H9 (cell line): ENCODE data around the gene IGFBP5. TPM values are rescaled to one million over a fixed set of nuclear protein-coding genes. Genes with fewer than 3 reads are reported as not detected.

ENCODE experiments used
- DNase-seq: peaks from one replicate; pipeline ENCODE4 v3.0.0-alpha.2; 2017
- H2AFZ ChIP-seq: one replicate; pipeline ENCODE4 v1.6.1; 2013; ENCODE audit warnings: mild to moderate bottlenecking, low read length, control low read depth, moderate library complexity
- H2AK5ac ChIP-seq: 2 replicates; pipeline ENCODE4 v1.6.1; 2013; ENCODE audit warnings: low read length, control low read depth, mixed read lengths; ENCODE audit not compliant: insufficient read length
- H2BK120ac ChIP-seq: one replicate; pipeline ENCODE4 v1.6.1; 2013; ENCODE audit warnings: low read depth, mild to moderate bottlenecking, low read length, control low read depth, inconsistent platforms; ENCODE audit not compliant: poor library complexity, severe bottlenecking
- H2BK12ac ChIP-seq: 2 replicates; pipeline ENCODE4 v1.6.1; 2013; ENCODE audit warnings: low read length, control low read depth, mixed read lengths, low read depth; ENCODE audit not compliant: insufficient read length
- H2BK15ac ChIP-seq: 2 replicates; pipeline ENCODE4 v1.6.1; 2013; ENCODE audit warnings: low read depth, low read length, control low read depth
- H2BK20ac ChIP-seq: one replicate; pipeline ENCODE4 v1.6.1; 2013; ENCODE audit warnings: low read depth, mild to moderate bottlenecking, low read length, control low read depth, inconsistent platforms; ENCODE audit not compliant: poor library complexity, severe bottlenecking
- H2BK5ac ChIP-seq: 2 replicates; pipeline ENCODE4 v1.6.1; 2013; ENCODE audit warnings: low read length, control low read depth, mixed read lengths; ENCODE audit not compliant: insufficient read length
- H3K14ac ChIP-seq: 2 replicates; pipeline ENCODE4 v1.6.1; 2013; ENCODE audit warnings: low read length, control low read depth; ENCODE audit not compliant: insufficient read depth
- H3K18ac ChIP-seq: 2 replicates; pipeline ENCODE4 v1.6.1; 2013; ENCODE audit warnings: low read depth, mild to moderate bottlenecking, mixed read lengths, low read length, control low read depth; ENCODE audit not compliant: insufficient read length
- H3K23ac ChIP-seq: 2 replicates; pipeline ENCODE4 v1.6.1; 2013; ENCODE audit warnings: low read length, control low read depth, mixed read lengths, low read depth; ENCODE audit not compliant: insufficient read length
- H3K23me2 ChIP-seq: 2 replicates; pipeline ENCODE4 v1.6.1; 2013; ENCODE audit warnings: low read depth, mild to moderate bottlenecking, mixed read lengths, low read length, control low read depth; ENCODE audit not compliant: insufficient read length, poor library complexity, severe bottlenecking
- H3K27ac ChIP-seq: 2 replicates; pipeline ENCODE4 v1.5.1; 2013; ENCODE audit warnings: low read length, control low read depth, mixed read lengths, low read depth; ENCODE audit not compliant: insufficient read length
- H3K27me3 ChIP-seq: 2 replicates; pipeline ENCODE4 v1.6.1; 2013; ENCODE audit warnings: low read length, control low read depth, inconsistent platforms; ENCODE audit not compliant: insufficient read depth
- H3K4ac ChIP-seq: 2 replicates; pipeline ENCODE4 v1.6.1; 2013; ENCODE audit warnings: low read depth, mild to moderate bottlenecking, control low read depth, inconsistent platforms, low read length, moderate library complexity
- H3K4me1 ChIP-seq: 2 replicates; pipeline ENCODE4 v1.6.1; 2013; ENCODE audit warnings: low read length, control low read depth, inconsistent platforms; ENCODE audit not compliant: insufficient read depth
- H3K4me2 ChIP-seq: 2 replicates; pipeline ENCODE4 v1.6.1; 2013; ENCODE audit warnings: low read length, control low read depth, mixed read lengths; ENCODE audit not compliant: insufficient read length, insufficient read depth
- H3K56ac ChIP-seq: 2 replicates; pipeline ENCODE4 v1.6.1; 2013; ENCODE audit warnings: low read depth, mild to moderate bottlenecking, mixed read lengths, low read length, control low read depth; ENCODE audit not compliant: insufficient read length
- H3K79me1 ChIP-seq: 2 replicates; pipeline ENCODE4 v1.6.1; 2013; ENCODE audit warnings: low read depth, mild to moderate bottlenecking, moderate library complexity, low read length, control low read depth, inconsistent platforms; ENCODE audit not compliant: insufficient read depth, poor library complexity, severe bottlenecking
- H3K79me2 ChIP-seq: 2 replicates; pipeline ENCODE4 v1.6.1; 2013; ENCODE audit warnings: low read length, control low read depth, inconsistent platforms; ENCODE audit not compliant: insufficient read depth
- H3K9ac ChIP-seq: 2 replicates; pipeline ENCODE4 v1.6.1; 2013; ENCODE audit warnings: low read length, control low read depth, mixed read lengths; ENCODE audit not compliant: insufficient read length; ENCODE audit errors: extremely low read depth
- H3K9me3 ChIP-seq: one replicate; pipeline ENCODE4 v1.6.1; 2013; ENCODE audit warnings: low read depth, low read length, inconsistent platforms; ENCODE audit not compliant: control insufficient read depth
- H3T11ph ChIP-seq: one replicate; pipeline ENCODE4 v1.6.1; 2013; ENCODE audit warnings: mild to moderate bottlenecking, low read length, control low read depth, inconsistent platforms
- H4K20me1 ChIP-seq: one replicate; pipeline ENCODE4 v1.6.1; 2013; ENCODE audit not compliant: control insufficient read depth, insufficient read length, insufficient read depth
- H4K5ac ChIP-seq: 2 replicates; pipeline ENCODE4 v1.6.1; 2013; ENCODE audit warnings: low read depth, mild to moderate bottlenecking, mixed read lengths, low read length, control low read depth; ENCODE audit not compliant: insufficient read length
- H4K8ac ChIP-seq: replicated peaks from 2 replicates; pipeline ENCODE4 v1.6.1; 2013; ENCODE audit warnings: low read length, control low read depth, mixed read lengths, low read depth; ENCODE audit not compliant: insufficient read length
- H4K91ac ChIP-seq: 2 replicates; pipeline ENCODE4 v1.6.1; 2013; ENCODE audit warnings: low read depth, mild to moderate bottlenecking, moderate library complexity, mixed read lengths, low read length, control low read depth; ENCODE audit not compliant: insufficient read length
- H3K27ac Mint-ChIP-seq, 3 experiments: 2 replicates in 2 of 3; 3 replicates in 1 of 3; pipeline ENCODE4 v1.8.0; 2020 to 2021; ENCODE audit warnings: mixed read lengths in 3 of 3, mild to moderate bottlenecking in 1 of 3, moderate library complexity in 1 of 3
- H3K27me3 Mint-ChIP-seq: 2 replicates; pipeline ENCODE4 v1.8.0; 2021; ENCODE audit warnings: low read depth, mild to moderate bottlenecking, moderate library complexity, mixed read lengths
- H3K36me3 Mint-ChIP-seq, 3 experiments: 2 replicates in 2 of 3; 3 replicates in 1 of 3; pipeline ENCODE4 v1.8.0; 2020 to 2021; ENCODE audit warnings: low read depth in 3 of 3, mixed read lengths in 3 of 3; ENCODE audit not compliant: insufficient read depth in 1 of 3
- H3K4me1 Mint-ChIP-seq, 2 experiments: 2 replicates each; pipeline ENCODE4 v1.8.0; 2020; ENCODE audit warnings: mixed read lengths in 2 of 2
- H3K4me3 Mint-ChIP-seq, 2 experiments: 2 replicates in 1 of 2; 3 replicates in 1 of 2; pipeline ENCODE4 v1.8.0; 2020 to 2021; ENCODE audit warnings: mild to moderate bottlenecking in 2 of 2, mixed read lengths in 2 of 2, moderate library complexity in 1 of 2
- H3K9me3 Mint-ChIP-seq, 2 experiments: 2 replicates in 1 of 2; 3 replicates in 1 of 2; pipeline ENCODE4 v1.8.0; 2020; ENCODE audit warnings: mild to moderate bottlenecking in 2 of 2, mixed read lengths in 2 of 2, moderate library complexity in 1 of 2
- CTCF ChIP-seq: fragments of 200-600 bp; sonication (generic); conservative IDR thresholded peaks from 3 replicates; pipeline ENCODE4 v1.8.0; 2021; ENCODE audit warnings: antibody characterized with exemption, mild to moderate bottlenecking
- WGBS: extraction: QIAGEN DNeasy Blood & Tissue Kit; methylation state at CpG from one replicate; pipeline ENCODE4 v1.1.7; 2013; ENCODE audit warnings: missing lambda C conversion rate, low lambda C conversion rate, mixed read lengths; ENCODE audit not compliant: insufficient read length; ENCODE audit errors: extremely low coverage; 5-methylcytosine and 5-hydroxymethylcytosine counted together
- total RNA-seq: library from RNA; stranded (reverse); gene quantifications from 2 replicates; pipeline ENCODE4 v1.2.1, GENCODE V29; 2021

Gene IGFBP5
- total RNA-seq, 1 experiment from 2014 or later: 0.90 TPM

DNA sequence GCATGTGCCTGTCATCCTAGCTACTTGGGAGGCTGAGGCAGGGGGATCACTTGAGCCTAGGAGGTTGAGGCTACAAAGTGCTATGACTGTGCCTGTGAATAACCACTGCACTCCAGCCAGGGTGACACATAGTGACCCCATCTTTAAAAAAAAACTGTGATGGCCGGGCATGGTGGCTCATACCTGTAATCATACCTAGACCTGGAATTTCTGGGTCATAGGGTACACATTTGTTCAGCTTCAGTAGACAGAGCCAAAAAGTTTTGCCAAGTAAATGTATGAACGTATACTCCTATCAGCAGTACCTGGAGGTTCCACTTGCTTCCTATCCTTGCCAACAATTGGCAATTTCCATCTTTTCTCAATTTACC, 68.5 kb downstream of the IGFBP5 start:
- H3K27ac Mint-ChIP-seq: no peak overlapping the region
- H3K9me3 Mint-ChIP-seq: no peaks in the 10 kb centered on the region
- H2BK120ac ChIP-seq: no peak overlapping the region
- H3K14ac ChIP-seq: no peak overlapping the region
- H3K4me1 ChIP-seq: no peaks in the 10 kb centered on the region
- no peak for TF ChIP-seq CTCF
- no peak overlapping the region for H2AK5ac ChIP-seq
- H2BK15ac ChIP-seq: no peak overlapping the region
- no peak overlapping the region for H2BK12ac ChIP-seq
- H3K56ac ChIP-seq: no peak overlapping the region
- no peak overlapping the region; a peak in 1 of 5 replicates for H3K4me3 Mint-ChIP-seq
- H3K23ac ChIP-seq: no peak overlapping the region
- H3K9me3 ChIP-seq: no peaks in the 10 kb centered on the region
- H2BK20ac ChIP-seq: no peak overlapping the region
- no peak overlapping the region for H2BK5ac ChIP-seq
- no peak overlapping the region for H3T11ph ChIP-seq
- H3K27me3 ChIP-seq: no peaks in the 10 kb centered on the region
- H4K5ac ChIP-seq: no peak overlapping the region
- H3K27me3 Mint-ChIP-seq: peaks cover 7% of the 10 kb centered on the region
- no peaks in the 10 kb centered on the region for H3K79me2 ChIP-seq
- H3K36me3 Mint-ChIP-seq: no peaks in the 10 kb centered on the region
- no peak overlapping the region for H3K27ac ChIP-seq
- H2AFZ ChIP-seq: no peak overlapping the region
- WGBS: no CpG with 5 or more reads among the region's 2 CpGs
- no peaks in the 10 kb centered on the region for H3K23me2 ChIP-seq
- H3K4ac ChIP-seq: no peak overlapping the region
- H4K91ac ChIP-seq: no peak overlapping the region
- H3K9ac ChIP-seq: no peak overlapping the region
- no peak for DNase-seq
- H3K18ac ChIP-seq: no peak overlapping the region
- H4K20me1 ChIP-seq: no peaks in the 10 kb centered on the region
- peaks cover 18 to 23% of the 10 kb centered on the region in 2 experiments for H3K4me1 Mint-ChIP-seq
- H4K8ac ChIP-seq: no peak overlapping the region
- H3K4me2 ChIP-seq: no peak overlapping the region
- H3K79me1 ChIP-seq: no peaks in the 10 kb centered on the region
